ENCODE data around the gene VPS26B. TPM values are rescaled to one million over a fixed set of nuclear protein-coding genes. Genes with fewer than 3 reads are reported as not detected.
"Not testable (repeated sequence)": the region's sequence is repeated elsewhere in the genome, so short reads cannot be mapped to it uniquely, and the experiment has no call there.

Gene VPS26B
- total RNA-seq, 2 donors from 2014 or later, result 49.9 to 51.1 TPM

DNA sequence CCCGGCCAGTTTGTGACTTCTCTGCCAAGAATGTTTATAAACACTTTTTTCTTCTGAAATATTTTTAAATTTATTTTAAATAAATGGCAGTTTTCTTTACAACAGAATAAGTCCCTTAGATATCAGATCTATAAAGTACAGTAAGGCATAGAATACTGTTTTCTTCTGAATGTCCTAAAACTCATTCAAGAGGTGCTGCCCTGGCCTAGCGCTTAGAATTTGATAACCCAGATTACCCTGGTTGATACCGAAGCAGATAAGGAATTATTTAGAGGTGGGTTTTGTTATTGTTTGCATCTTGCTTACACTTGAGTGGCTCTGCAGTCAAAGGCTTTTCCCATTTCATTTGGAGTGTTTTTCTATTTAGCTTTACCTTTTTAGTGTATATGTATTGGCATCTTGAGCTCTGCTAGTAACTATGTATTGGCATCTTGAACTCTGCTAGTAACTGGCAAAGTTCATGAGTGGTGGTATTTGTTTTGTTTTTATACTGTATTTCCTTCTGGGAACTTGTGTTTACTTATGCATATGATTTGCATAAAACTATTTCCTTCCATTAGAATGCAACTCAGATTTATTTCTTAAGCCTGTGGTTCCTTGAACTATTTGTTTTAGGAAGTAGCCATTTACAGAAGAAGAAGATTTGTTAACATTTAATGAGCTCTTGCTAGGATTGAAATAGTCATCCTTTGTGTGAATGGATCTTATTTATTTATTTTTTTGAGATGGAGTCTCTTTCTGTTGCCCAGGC, 30.1 kb downstream of the VPS26B start:
- DNase-seq, result no peak
- H3K27ac Mint-ChIP-seq, result no peak overlapping the region

DNA sequence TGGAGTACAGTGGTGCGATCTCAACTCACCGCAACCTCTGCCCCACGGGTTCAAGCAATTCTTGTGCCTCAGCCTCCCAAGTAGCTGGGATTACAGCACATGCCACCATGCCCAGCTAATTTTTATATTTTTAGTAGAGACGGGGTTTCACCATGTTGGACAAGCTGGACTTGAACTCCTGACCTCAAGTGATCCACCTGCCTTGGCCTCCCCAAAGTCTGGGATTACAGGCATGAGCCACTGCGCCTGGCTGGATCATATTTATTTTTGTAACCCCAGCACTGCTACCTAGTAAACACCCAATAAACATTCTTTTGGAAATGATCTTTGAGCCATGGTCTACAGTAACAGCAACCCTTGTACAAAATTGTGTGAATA, 30.7 kb downstream of the VPS26B start:
- H3K9me3 ChIP-seq (ENCODE audit: control insufficient read depth, low read length, poor library complexity, severe bottlenecking); H3K36me3 Mint-ChIP-seq (ENCODE audit: low read depth); H3K27ac Mint-ChIP-seq; DNase-seq; ATAC-seq; H3K27me3 Mint-ChIP-seq: not testable (repeated sequence)
- Mint-ChIP-seq H3K4me1 (peaks cover 31% of the 10 kb centered on the region), H3K4me3 (peak overlapping the region; percentile 15)

More for the DNA sequence above, 30.1 kb downstream of the VPS26B start:
- peak overlapping the region; percentile 98 for H3K4me3 Mint-ChIP-seq
- H3K36me3 Mint-ChIP-seq (ENCODE audit: low read depth), result peaks cover 5% of the 10 kb centered on the region
- H3K9me3 ChIP-seq (ENCODE audit: control insufficient read depth, low read length, poor library complexity, severe bottlenecking), result no peaks in the 10 kb centered on the region
- no peak for ATAC-seq
- peaks cover 31% of the 10 kb centered on the region for H3K4me1 Mint-ChIP-seq
- H3K27me3 Mint-ChIP-seq, result no peaks in the 10 kb centered on the region

DNA sequence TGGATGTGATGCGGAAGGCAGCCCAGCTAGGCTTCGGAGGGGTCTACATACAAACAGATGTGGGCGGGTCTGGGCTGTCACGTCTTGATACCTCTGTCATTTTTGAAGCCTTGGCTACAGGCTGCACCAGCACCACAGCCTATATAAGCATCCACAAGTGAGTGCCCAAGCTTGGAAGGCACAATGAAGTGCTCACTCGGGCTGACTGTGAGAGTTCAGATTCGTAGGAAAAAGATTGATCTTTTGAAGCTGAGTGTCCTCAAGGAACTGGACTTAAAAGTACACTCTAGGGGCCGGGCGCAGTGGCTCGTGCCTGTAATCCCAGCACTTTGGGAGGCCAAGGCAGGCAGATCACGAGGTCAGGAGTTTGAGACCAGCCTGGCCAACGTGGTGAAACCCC, 32.6 kb downstream of the VPS26B start:
- ATAC-seq, result no peak

DNA sequence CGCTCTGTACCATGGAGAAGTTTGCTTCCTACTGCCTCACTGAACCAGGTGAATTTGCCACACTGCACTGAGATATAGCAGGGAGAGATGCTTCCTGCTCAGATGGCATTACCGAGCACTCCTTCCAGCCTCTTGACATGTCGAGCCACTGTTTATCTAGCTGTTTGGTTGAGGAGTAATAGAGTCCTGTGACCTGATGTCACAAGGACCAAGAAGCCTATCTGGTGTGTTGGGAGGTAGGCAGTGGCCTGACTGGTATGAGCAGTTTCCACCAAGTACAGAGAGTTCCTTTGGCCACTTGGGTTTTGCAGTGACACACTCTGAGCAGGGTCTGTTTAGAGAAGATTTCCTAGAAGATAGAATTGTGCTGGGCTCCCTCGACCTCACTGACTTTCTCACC, 34.1 kb downstream of the VPS26B start:
- no peaks in the 10 kb centered on the region for H3K9me3 ChIP-seq (ENCODE audit: control insufficient read depth, low read length, poor library complexity, severe bottlenecking)
- no peak for ATAC-seq
- Mint-ChIP-seq H3K4me1 (peaks cover 20% of the 10 kb centered on the region), H3K27ac (no peak overlapping the region), H3K4me3 (no peak overlapping the region), H3K36me3 (ENCODE audit: low read depth) (peaks cover 3% of the 10 kb centered on the region), H3K27me3 (no peaks in the 10 kb centered on the region)
- no peak for DNase-seq

More for the DNA sequence above, 32.6 kb downstream of the VPS26B start:
- H3K4me3 Mint-ChIP-seq, result no peak overlapping the region
- no peaks in the 10 kb centered on the region for H3K9me3 ChIP-seq (ENCODE audit: control insufficient read depth, low read length, poor library complexity, severe bottlenecking)
- DNase-seq, result no peak
- H3K27me3 Mint-ChIP-seq, result no peaks in the 10 kb centered on the region
- peaks cover 5% of the 10 kb centered on the region for H3K36me3 Mint-ChIP-seq (ENCODE audit: low read depth)
- H3K4me1 Mint-ChIP-seq, result peaks cover 30% of the 10 kb centered on the region
- H3K27ac Mint-ChIP-seq, result no peak overlapping the region

DNA sequence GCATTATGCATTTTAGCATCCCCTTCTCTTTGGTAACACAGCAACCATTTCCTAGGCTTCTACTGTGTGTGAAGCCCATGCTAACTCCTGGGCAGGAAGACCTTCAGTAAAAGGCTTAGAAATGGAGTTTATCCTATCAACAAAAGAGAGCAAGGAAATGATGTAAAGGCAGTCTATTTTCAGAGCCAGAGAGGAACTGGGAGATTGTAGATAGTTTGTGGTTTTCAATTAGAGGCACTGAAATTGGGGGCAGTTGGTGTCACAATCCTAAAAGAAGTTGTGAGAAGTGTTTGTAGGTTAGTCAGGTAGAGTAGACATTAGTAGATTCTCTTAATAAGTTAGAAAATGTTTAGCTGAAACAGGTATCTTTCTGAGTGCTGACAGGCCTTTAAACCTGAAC, 36.0 kb downstream of the VPS26B start:
- H3K27me3 Mint-ChIP-seq, result no peaks in the 10 kb centered on the region
- DNase-seq, result no peak
- H3K27ac Mint-ChIP-seq, result peak overlapping the region; percentile 16

DNA sequence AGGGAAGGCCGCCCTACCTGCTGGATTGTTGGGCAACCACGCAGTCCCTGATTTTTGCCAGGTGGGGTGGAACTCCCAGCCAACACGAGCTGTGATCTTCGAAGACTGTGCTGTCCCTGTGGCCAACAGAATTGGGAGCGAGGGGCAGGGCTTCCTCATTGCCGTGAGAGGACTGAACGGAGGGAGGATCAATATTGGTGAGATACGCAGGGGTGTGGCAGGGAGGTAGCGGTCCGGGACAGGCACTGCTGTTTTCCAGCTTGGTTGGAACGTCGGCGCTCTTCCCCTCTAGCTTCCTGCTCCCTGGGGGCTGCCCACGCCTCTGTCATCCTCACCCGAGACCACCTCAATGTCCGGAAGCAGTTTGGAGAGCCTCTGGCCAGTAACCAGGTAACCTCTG, 36.5 kb downstream of the VPS26B start:
- no peaks in the 10 kb centered on the region for H3K9me3 ChIP-seq (ENCODE audit: control insufficient read depth, low read length, poor library complexity, severe bottlenecking)
- ATAC-seq (no peak), DNase-seq (no peak)
- Mint-ChIP-seq H3K27ac (no peak overlapping the region), H3K27me3 (no peaks in the 10 kb centered on the region), H3K4me1 (peaks cover 7% of the 10 kb centered on the region), H3K36me3 (ENCODE audit: low read depth) (peaks cover 3% of the 10 kb centered on the region), H3K4me3 (no peak overlapping the region)

More for the DNA sequence above, 36.0 kb downstream of the VPS26B start:
- Mint-ChIP-seq H3K4me3 (no peak overlapping the region), H3K36me3 (ENCODE audit: low read depth) (peaks cover 3% of the 10 kb centered on the region), H3K4me1 (peaks cover 10% of the 10 kb centered on the region)
- ATAC-seq, result no peak
- no peaks in the 10 kb centered on the region for H3K9me3 ChIP-seq (ENCODE audit: control insufficient read depth, low read length, poor library complexity, severe bottlenecking)

DNA sequence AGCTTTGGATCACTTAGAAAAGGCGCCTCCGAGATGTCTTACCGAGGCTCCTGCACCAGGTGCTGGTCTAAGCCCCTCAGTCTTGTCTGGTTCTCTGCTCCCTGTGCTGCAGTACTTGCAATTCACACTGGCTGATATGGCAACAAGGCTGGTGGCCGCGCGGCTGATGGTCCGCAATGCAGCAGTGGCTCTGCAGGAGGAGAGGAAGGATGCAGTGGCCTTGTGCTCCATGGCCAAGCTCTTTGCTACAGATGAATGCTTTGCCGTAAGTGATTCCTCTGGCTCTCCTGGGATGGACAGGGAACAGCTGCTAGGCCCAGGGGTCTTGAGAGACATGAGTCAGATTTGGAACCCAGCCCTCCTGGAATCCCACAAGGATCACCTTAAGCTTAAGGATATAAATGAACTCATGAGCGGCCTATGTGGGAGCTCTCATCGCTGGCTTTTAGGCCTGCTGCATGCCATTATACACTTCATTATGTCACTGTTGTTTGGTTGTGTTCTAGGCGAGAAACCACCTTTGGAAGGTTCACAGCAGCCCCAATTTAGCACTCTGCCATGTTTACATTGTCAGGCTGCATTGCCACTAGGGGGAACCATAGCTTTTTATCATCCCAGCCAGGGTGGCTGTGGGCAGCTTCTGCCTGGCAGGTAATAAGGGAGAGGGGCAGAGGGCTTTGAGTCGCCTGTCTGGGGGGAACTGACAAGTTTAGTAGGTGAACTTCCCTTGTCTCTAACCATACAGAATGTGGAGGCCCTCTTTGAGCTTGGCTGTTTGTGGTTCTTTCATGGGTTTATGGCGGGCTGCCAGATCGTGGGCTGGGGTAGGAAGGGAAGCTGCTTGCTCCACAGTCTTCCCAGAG, 37.4 kb downstream of the VPS26B start:
- H3K36me3 Mint-ChIP-seq (ENCODE audit: low read depth), result peaks cover 3% of the 10 kb centered on the region
- peak in 1 of 3 donors; percentile 31 for DNase-seq
- H3K27ac Mint-ChIP-seq, result no peak overlapping the region
- H3K4me3 Mint-ChIP-seq, result no peak overlapping the region
- ATAC-seq, result peak; percentile 78
- no peaks in the 10 kb centered on the region for H3K27me3 Mint-ChIP-seq
- peaks cover 11% of the 10 kb centered on the region for H3K4me1 Mint-ChIP-seq
- no peaks in the 10 kb centered on the region for H3K9me3 ChIP-seq (ENCODE audit: control insufficient read depth, low read length, poor library complexity, severe bottlenecking)

DNA sequence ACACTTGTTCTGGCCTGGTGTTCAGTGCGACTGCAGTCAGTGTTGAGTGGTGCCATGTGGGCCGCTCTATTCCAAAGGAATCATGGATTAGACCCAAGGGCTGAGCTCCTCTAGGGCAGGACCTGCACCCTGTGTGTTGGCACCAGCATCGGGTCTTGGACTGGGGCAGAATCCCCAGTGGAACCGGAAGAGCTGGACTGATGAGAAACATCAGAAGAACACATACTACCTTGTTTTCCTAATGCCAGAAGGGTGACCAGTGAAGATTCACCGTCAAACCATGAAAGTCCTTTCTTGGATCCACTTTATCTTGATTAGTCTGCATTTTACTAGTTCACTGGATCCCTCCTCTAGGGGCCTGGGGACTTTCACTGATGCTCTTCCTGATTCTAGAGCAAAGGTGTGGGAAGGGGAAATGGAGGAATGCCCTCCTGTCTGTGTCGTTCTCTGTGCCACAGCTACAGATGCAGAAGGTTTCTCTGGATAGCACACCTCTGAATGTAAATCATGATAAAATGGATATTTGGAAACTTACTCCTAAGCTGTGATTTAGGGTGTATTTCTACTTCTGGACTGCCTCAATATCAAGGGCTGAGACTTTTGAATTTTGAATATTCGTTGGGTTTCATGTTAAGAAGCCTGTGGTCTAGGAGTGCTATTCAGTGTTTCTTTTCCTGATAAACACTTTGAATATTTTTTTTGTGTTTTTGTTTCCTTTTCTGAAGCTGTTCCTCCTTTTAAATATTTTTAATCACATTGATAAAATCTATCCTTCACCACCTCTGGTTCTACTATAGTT, 40.7 kb downstream of the VPS26B start:
- no peak for ATAC-seq
- peak overlapping the region; percentile 60 for H3K27ac Mint-ChIP-seq

DNA sequence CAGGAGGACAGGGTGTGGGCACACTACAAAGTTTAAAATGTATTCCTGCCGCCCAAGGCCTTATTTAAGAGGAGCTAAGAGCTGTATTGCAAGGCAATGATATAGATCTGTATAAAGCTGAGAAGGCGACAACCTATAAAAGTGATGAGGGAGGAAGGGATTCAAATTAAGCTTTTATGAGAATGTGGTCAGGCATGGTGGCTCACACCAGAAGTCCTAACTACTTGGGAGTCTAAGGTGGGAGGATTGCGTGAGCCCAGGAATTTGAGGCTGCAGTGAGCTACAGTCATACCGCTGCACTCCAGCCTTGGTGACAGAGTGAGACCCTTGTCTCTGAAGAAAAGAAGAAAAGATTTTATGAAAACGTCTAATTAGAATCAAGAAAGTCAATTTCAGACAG, 42.0 kb downstream of the VPS26B start:
- Mint-ChIP-seq H3K27ac (peak overlapping the region; percentile 34), H3K36me3 (ENCODE audit: low read depth) (peaks cover 2% of the 10 kb centered on the region)

More for the DNA sequence above, 40.7 kb downstream of the VPS26B start:
- H3K4me1 Mint-ChIP-seq, result peaks cover 8% of the 10 kb centered on the region
- peaks cover 2% of the 10 kb centered on the region for H3K36me3 Mint-ChIP-seq (ENCODE audit: low read depth)
- H3K9me3 ChIP-seq (ENCODE audit: control insufficient read depth, low read length, poor library complexity, severe bottlenecking), result no peaks in the 10 kb centered on the region
- DNase-seq, result no peak
- H3K4me3 Mint-ChIP-seq, result no peak overlapping the region
- H3K27me3 Mint-ChIP-seq, result no peaks in the 10 kb centered on the region

DNA sequence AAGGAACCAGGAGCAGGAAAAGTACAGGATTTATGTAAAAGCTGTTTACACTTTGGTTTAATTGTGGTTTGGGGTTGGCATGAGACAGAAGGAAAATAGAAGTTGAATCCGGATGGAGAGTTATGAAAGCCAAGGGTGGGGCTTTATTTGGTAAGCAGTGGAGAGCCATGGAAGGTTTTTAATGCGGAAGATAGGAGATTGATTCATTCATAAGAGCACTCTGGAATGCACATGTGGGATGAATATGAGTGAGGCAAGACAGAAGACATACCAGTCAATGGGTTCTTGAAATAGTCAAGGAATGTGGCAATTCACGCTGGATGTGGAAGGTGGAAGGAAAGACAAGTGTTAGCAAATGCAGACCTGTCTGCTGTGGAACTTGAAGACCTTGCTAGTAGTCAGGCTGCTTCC, 42.4 kb downstream of the VPS26B start:
- H3K4me3 Mint-ChIP-seq, result no peak overlapping the region
- no peaks in the 10 kb centered on the region for H3K27me3 Mint-ChIP-seq
- DNase-seq (no peak), ATAC-seq (no peak)
- peaks cover 22% of the 10 kb centered on the region for H3K4me1 Mint-ChIP-seq
- peaks cover 4% of the 10 kb centered on the region for H3K36me3 Mint-ChIP-seq (ENCODE audit: low read depth)
- H3K9me3 ChIP-seq (ENCODE audit: control insufficient read depth, low read length, poor library complexity, severe bottlenecking), result no peaks in the 10 kb centered on the region
- peak overlapping the region; percentile 34 for H3K27ac Mint-ChIP-seq

More for the DNA sequence above, 42.0 kb downstream of the VPS26B start:
- Mint-ChIP-seq H3K4me1 (peaks cover 20% of the 10 kb centered on the region), H3K27me3 (no peaks in the 10 kb centered on the region), H3K4me3 (no peak overlapping the region)
- DNase-seq, result no peak
- H3K9me3 ChIP-seq (ENCODE audit: control insufficient read depth, low read length, poor library complexity, severe bottlenecking), result no peaks in the 10 kb centered on the region
- no peak for ATAC-seq

DNA sequence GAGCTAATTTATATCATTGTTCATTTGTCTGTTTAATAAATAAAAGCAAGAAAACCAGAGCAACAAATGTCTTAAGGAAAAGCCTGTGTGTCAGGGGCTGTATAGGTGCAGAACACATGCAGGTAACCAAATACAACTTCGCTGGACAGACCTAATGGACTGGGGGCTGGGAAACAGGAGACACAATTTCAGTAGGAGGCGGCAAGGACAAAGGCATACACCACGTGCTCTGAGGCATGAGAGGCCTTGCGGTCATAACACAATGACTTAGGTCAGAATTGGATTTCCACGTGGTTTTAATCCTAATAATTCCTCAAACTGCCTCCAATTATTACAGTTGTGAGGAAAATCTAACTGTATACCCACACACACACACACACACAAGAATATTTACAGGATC, 43.0 kb downstream of the VPS26B start:
- Mint-ChIP-seq H3K27me3 (no peaks in the 10 kb centered on the region), H3K36me3 (ENCODE audit: low read depth) (peaks cover 4% of the 10 kb centered on the region), H3K27ac (peak overlapping the region; percentile 34), H3K4me1 (peaks cover 24% of the 10 kb centered on the region), H3K4me3 (no peak overlapping the region)
- no peak for DNase-seq
- ATAC-seq, result no peak
- no peaks in the 10 kb centered on the region for H3K9me3 ChIP-seq (ENCODE audit: control insufficient read depth, low read length, poor library complexity, severe bottlenecking)

DNA sequence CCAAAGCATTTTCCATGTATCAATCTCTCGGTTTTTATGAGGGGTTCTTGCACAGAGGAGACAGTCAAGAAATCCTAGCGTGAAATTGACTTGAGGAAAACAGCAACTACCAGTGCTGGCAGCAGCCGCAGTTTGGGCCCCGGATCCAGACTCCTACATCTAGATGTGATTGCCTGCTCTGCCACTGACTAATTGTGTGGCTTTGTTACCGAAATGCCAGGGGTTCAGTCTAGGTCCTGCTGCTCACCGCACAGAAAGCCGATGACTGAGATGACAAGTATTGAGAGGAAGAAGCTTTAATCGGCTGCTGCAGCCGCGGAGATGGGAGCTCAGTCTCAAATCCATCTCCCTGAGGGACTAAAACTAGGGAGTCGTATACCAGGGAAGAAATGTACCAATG, 43.5 kb downstream of the VPS26B start:
- Mint-ChIP-seq H3K27ac (peak overlapping the region; percentile 34), H3K4me3 (no peak overlapping the region), H3K27me3 (no peaks in the 10 kb centered on the region), H3K36me3 (ENCODE audit: low read depth) (peaks cover 4% of the 10 kb centered on the region), H3K4me1 (peaks cover 27% of the 10 kb centered on the region)
- ATAC-seq (no peak), DNase-seq (no peak)
- H3K9me3 ChIP-seq (ENCODE audit: control insufficient read depth, low read length, poor library complexity, severe bottlenecking), result no peaks in the 10 kb centered on the region

DNA sequence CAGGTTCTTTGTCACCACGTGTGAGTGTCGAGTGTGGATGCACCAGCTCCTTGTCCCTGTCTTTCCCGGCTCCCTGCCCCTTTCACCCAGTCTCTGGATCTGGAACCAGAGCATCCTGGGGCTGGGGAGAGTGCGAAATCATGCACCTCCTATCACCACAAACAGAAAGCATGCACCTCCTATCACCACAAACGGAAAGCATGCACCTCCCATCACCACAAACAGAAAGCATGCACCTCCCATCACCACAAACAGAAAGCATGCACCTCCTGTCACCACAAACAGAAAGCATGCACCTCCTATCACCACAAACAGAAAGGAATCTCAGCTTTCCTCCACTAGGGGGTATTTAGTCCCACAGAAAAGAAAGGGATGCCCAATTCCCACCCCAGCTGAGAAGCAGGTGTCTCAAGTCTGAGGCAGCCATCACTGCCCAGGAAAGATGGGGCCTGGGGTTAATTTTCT, 45.8 kb downstream of the VPS26B start:
- H3K27me3 Mint-ChIP-seq, result no peaks in the 10 kb centered on the region
- H3K36me3 Mint-ChIP-seq (ENCODE audit: low read depth), result peaks cover 4% of the 10 kb centered on the region
- DNase-seq, result no peak
- peak overlapping the region; percentile 78 for H3K4me3 Mint-ChIP-seq
- no peaks in the 10 kb centered on the region for H3K9me3 ChIP-seq (ENCODE audit: control insufficient read depth, low read length, poor library complexity, severe bottlenecking)
- H3K27ac Mint-ChIP-seq, result peak overlapping the region; percentile 11
- peaks cover 37% of the 10 kb centered on the region for H3K4me1 Mint-ChIP-seq
- ATAC-seq, result peak; percentile 74

Measured in T-helper 17 cell (primary cell).